ENCODE data around the gene TUBGCP6. TPM values are rescaled to one million over a fixed set of nuclear protein-coding genes. Genes with fewer than 3 reads are reported as not detected.
A peak's percentile ranks its signal among the peaks of the same experiment; 100 is the strongest.

Gene TUBGCP6
- total and polyA plus RNA-seq, 11 donors = 11.6 to 28.8 (median 17.7) TPM

- Histone ChIP-seq H3K4me1 (peaks cover 0 to 21% (median 4%) of the 10 kb centered on the region in 12 donors), H3K27me3 (no peaks in the 10 kb centered on the region), H3K27ac (no peak overlapping the region), H3K9me3 (no peaks in the 10 kb centered on the region), H3K4me3 (no peak overlapping the region), H3K36me3 (peaks cover 0 to 86% (median 83%) of the 10 kb centered on the region in 9 donors)
- intact Hi-C loops (cut with DNase I) = loop anchor here in 4 of 10 donors (5.0 kb wide), 1 partner anchor 49 kb away; the partner anchor contains the start of gene DENND6B (in 4 of the 4)
- TF ChIP-seq POLR2A (IDR thresholded peaks at IDR 0.05) = no peak
- TF ChIP-seq CTCF (IDR thresholded peaks at IDR 0.05) = no peak
- no peak for ATAC-seq
- DNase-seq = no peak
- 91 to 95% (median 92%) methylated on average over 4 to 21 of the region's 21 CpGs for WGBS, 4 donors
Observed at GRCh38 chr22:50278461-50278860, 33.6 kb upstream of the TUBGCP6 start.

GRCh38 chr22:50277761-50278160, 32.9 kb upstream of the TUBGCP6 start:
- intact Hi-C loops (cut with DNase I) = loop anchor here in 6 of 10 donors (2.0 to 5.0 kb wide), 3 partner anchors 29 to 50 kb away; partner anchors contain the start of genes DENND6B (in 5 of the 6) and PLXNB2 (in 1 of the 6)
- H3K4me1 ChIP-seq = peaks cover 0 to 22% (median 4%) of the 10 kb centered on the region in 12 donors
- H3K4me3 ChIP-seq = no peak overlapping the region
- DNase-seq (no peak), ATAC-seq (no peak)
- no peak overlapping the region for H3K27ac ChIP-seq
- WGBS, 4 donors = 88 to 90% (median 89%) methylated on average over 25 of the region's 25 CpGs
- peaks cover 0 to 79% (median 76%) of the 10 kb centered on the region in 9 donors for H3K36me3 ChIP-seq
- no peaks in the 10 kb centered on the region for H3K27me3 ChIP-seq
- TF ChIP-seq CTCF (IDR thresholded peaks at IDR 0.05) (no peak), POLR2A (IDR thresholded peaks at IDR 0.05) (no peak)
- H3K9me3 ChIP-seq = no peaks in the 10 kb centered on the region

GRCh38 chr22:50276143-50276542, 31.3 kb upstream of the TUBGCP6 start:
- no peak for TF ChIP-seq POLR2A (IDR thresholded peaks at IDR 0.05)
- TF ChIP-seq CTCF (IDR thresholded peaks at IDR 0.05) = peak; percentile 42 to 77 (median 58)
- peak overlapping the region in 1 of 12 donors; percentile 17 for H3K27ac ChIP-seq

GRCh38 chr22:50275181-50276055, 30.6 kb upstream of the TUBGCP6 start:
- Histone ChIP-seq H3K36me3 (peaks cover 0 to 56% (median 53%) of the 10 kb centered on the region in 9 donors), H3K27me3 (peaks cover 0 to 10% (median 0%) of the 10 kb centered on the region in 9 donors), H3K27ac (no peak overlapping the region), H3K9me3 (no peaks in the 10 kb centered on the region), H3K4me1 (peaks cover 3 to 35% (median 22%) of the 10 kb centered on the region in 12 donors), H3K4me3 (no peak overlapping the region)
- ATAC-seq (no peak), DNase-seq (no peak)
- whole genome bisulfite sequencing, 4 donors = 86 to 90% (median 88%) methylated on average over 35 to 43 of the region's 43 CpGs
- intact Hi-C loops (cut with DNase I) = loop anchor here in 8 of 10 donors (1.0 to 5.0 kb wide), 5 partner anchors 31 to 55 kb away; partner anchors contain the start of genes DENND6B (in 6 of the 8) and PLXNB2 (in 1 of the 8)
- no peak for TF ChIP-seq CTCF (IDR thresholded peaks at IDR 0.05)

More at GRCh38 chr22:50276143-50276542, 31.3 kb upstream of the TUBGCP6 start:
- WGBS, 4 donors = 63 to 67% (median 65%) methylated on average over 23 to 25 of the region's 25 CpGs
- H3K27me3 ChIP-seq = peaks cover 0 to 9% (median 0%) of the 10 kb centered on the region in 9 donors
- ATAC-seq (peak; percentile 53 to 87 (median 81)), DNase-seq (peak in 4 of 5 donors; percentile 68 to 86 (median 73))
- peaks cover 0 to 63% (median 60%) of the 10 kb centered on the region in 9 donors for H3K36me3 ChIP-seq
- H3K4me3 ChIP-seq = no peak overlapping the region
- intact Hi-C loops (cut with DNase I) = loop anchor here in 7 of 10 donors (1.0 to 5.0 kb wide), 4 partner anchors 31 to 51 kb away; partner anchors contain the start of genes DENND6B (in 6 of the 7) and PLXNB2 (in 1 of the 7)
- no peaks in the 10 kb centered on the region for H3K9me3 ChIP-seq
- peaks cover 0 to 27% (median 15%) of the 10 kb centered on the region in 12 donors for H3K4me1 ChIP-seq

Measured in heart left ventricle (tissue), 16 donors.